ENCODE measurements around the gene TBC1D22A.

TBC1D22A gene

GRCh38 chr22:47196166-47196849 is 433.9 kb downstream of the TBC1D22A start:
- DNase-seq: no peak

- no peak for DNase-seq
Measured at GRCh38 chr22:47196881-47197772, 434.7 kb downstream of the TBC1D22A start.

GRCh38 chr22:47197773-47198500 is 435.5 kb downstream of the TBC1D22A start:
- no peak for DNase-seq

- no peak for DNase-seq
Measured at GRCh38 chr22:47198801-47199251, 436.4 kb downstream of the TBC1D22A start.

GRCh38 chr22:47199261-47199978 is 437.0 kb downstream of the TBC1D22A start:
- no peak for DNase-seq

GRCh38 chr22:47199979-47200272 is 437.5 kb downstream of the TBC1D22A start:
- no peak for DNase-seq

- DNase-seq: no peak
Measured at GRCh38 chr22:47200273-47201051, 438.0 kb downstream of the TBC1D22A start.

- DNase-seq: no peak
Measured at GRCh38 chr22:47201186-47201995, 438.9 kb downstream of the TBC1D22A start.

- DNase-seq: no peak
Measured at GRCh38 chr22:47201996-47202818, 439.8 kb downstream of the TBC1D22A start.

GRCh38 chr22:47202819-47203553 is 440.5 kb downstream of the TBC1D22A start:
- DNase-seq: no peak

- DNase-seq: no peak
Measured at GRCh38 chr22:47203554-47203991, 441.1 kb downstream of the TBC1D22A start.

GRCh38 chr22:47204002-47204979 is 441.8 kb downstream of the TBC1D22A start:
- no peak for DNase-seq

- DNase-seq: no peak
Measured at GRCh38 chr22:47205081-47205491, 442.6 kb downstream of the TBC1D22A start.

- DNase-seq: no peak
Measured at GRCh38 chr22:47205554-47205953, 443.1 kb downstream of the TBC1D22A start.

GRCh38 chr22:47206164-47206563 is 443.7 kb downstream of the TBC1D22A start:
- no peak for DNase-seq

- no peak for DNase-seq
Measured at GRCh38 chr22:47206666-47207218, 444.3 kb downstream of the TBC1D22A start.

GRCh38 chr22:47207387-47207786 is 444.9 kb downstream of the TBC1D22A start:
- no peak for DNase-seq
